GM08714 (cell line): ENCODE results near the gene PCDH19.

Experiments used
- H3K4me3 ChIP-seq: fragments of 200-500 bp; sonication (Bioruptor generic); 2 replicates; pipeline ENCODE4 v1.5.1; 2014; ENCODE audit warnings: mild to moderate bottlenecking, low read length, inconsistent platforms
- ZNF274 ChIP-seq: IDR thresholded peaks from 2 replicates; pipeline ENCODE4 v1.6.1; 2012; ENCODE audit warnings: mild to moderate bottlenecking, low read depth, low read length

The PCDH19 gene

GRCh38 chrX:100358766-100359165, 51.3 kb downstream of the PCDH19 start:
- TF ChIP-seq ZNF274 = no peak

GRCh38 chrX:100356351-100356896, 53.6 kb downstream of the PCDH19 start:
- no peak overlapping the region for H3K4me3 ChIP-seq
- no peak for TF ChIP-seq ZNF274

More at GRCh38 chrX:100358766-100359165, 51.3 kb downstream of the PCDH19 start:
- no peak overlapping the region for H3K4me3 ChIP-seq

- TF ChIP-seq ZNF274 = no peak
- H3K4me3 ChIP-seq = no peak overlapping the region
These were observed 54.4 kb downstream of the PCDH19 start for GRCh38 chrX:100355680-100356079.

GRCh38 chrX:100353326-100353725, 56.7 kb downstream of the PCDH19 start:
- no peak overlapping the region for H3K4me3 ChIP-seq
- TF ChIP-seq ZNF274 = no peak

GRCh38 chrX:100350704-100351489, 59.2 kb downstream of the PCDH19 start:
- no peak for TF ChIP-seq ZNF274
- no peak overlapping the region for H3K4me3 ChIP-seq

- no peak overlapping the region for H3K4me3 ChIP-seq
- TF ChIP-seq ZNF274 = no peak
These were observed 60.7 kb downstream of the PCDH19 start for GRCh38 chrX:100349391-100349790.

- no peak for TF ChIP-seq ZNF274
These were observed 68.9 kb downstream of the PCDH19 start for GRCh38 chrX:100341142-100341510.

GRCh38 chrX:100340491-100341141, 69.5 kb downstream of the PCDH19 start:
- TF ChIP-seq ZNF274 = no peak
- H3K4me3 ChIP-seq = no peak overlapping the region

More at GRCh38 chrX:100341142-100341510, 68.9 kb downstream of the PCDH19 start:
- H3K4me3 ChIP-seq = no peak overlapping the region

GRCh38 chrX:100328351-100328750, 81.7 kb downstream of the PCDH19 start:
- TF ChIP-seq ZNF274 = no peak
- H3K4me3 ChIP-seq = no peak overlapping the region

- no peak for TF ChIP-seq ZNF274
- H3K4me3 ChIP-seq = no peak overlapping the region
These were observed 90.4 kb downstream of the PCDH19 start for GRCh38 chrX:100319716-100320115.

- no peak for TF ChIP-seq ZNF274
- no peak overlapping the region for H3K4me3 ChIP-seq
These were observed 93.1 kb downstream of the PCDH19 start for GRCh38 chrX:100316987-100317386.

GRCh38 chrX:100315566-100315965, 94.5 kb downstream of the PCDH19 start:
- TF ChIP-seq ZNF274 = no peak
- H3K4me3 ChIP-seq = no peak overlapping the region

GRCh38 chrX:100299559-100299958, 110.5 kb downstream of the PCDH19 start:
- no peak overlapping the region for H3K4me3 ChIP-seq
- TF ChIP-seq ZNF274 = no peak

GRCh38 chrX:100297728-100298127, 112.3 kb downstream of the PCDH19 start:
- H3K4me3 ChIP-seq = no peak overlapping the region

GRCh38 chrX:100296183-100296753, 113.8 kb downstream of the PCDH19 start:
- TF ChIP-seq ZNF274 = no peak
- H3K4me3 ChIP-seq = no peak overlapping the region

More at GRCh38 chrX:100297728-100298127, 112.3 kb downstream of the PCDH19 start:
- no peak for TF ChIP-seq ZNF274
